IMR-90 (cell line): ENCODE results near the gene HOXD12. TPM values are rescaled to one million over a fixed set of nuclear protein-coding genes. Genes with fewer than 3 reads are reported as not detected.

Experiments used
- ATAC-seq: fragments of 200-7000 bp; cut with Tn5 transposase; 2 replicates; pipeline ENCODE4 v1.9.1; 2020; ENCODE audit warnings: low read depth, mild to moderate bottlenecking, moderate library complexity
- BruUV-seq: library from RNA; stranded (reverse); fragments of 400-500 nt; replicated peaks from 2 replicates; lab custom pipeline; 2021; lab: Mats Ljungman, UMichigan
- CTCF ChIA-PET: fragments of 300-600 bp; formaldehyde crosslinking; extraction: SDS; loops from one replicate; lab custom pipeline; 2021; ENCODE audit warnings: antibody characterized with exemption; lab: Yijun Ruan, JAX
- POLR2A ChIA-PET: fragments of 300-600 bp; sonication (Branson Sonifier 250); formaldehyde crosslinking; loops from one replicate; lab custom pipeline; 2022; ENCODE audit warnings: antibody characterized with exemption; ENCODE audit not compliant: unreplicated experiment; lab: Charles Lee
- DNase-seq: peaks from one replicate; pipeline ENCODE4 v3.0.0; 2013
- H2AFZ ChIP-seq: replicated peaks from 2 replicates; pipeline ENCODE3; 2013; ENCODE audit warnings: low read length, mild to moderate bottlenecking; ENCODE audit not compliant: poor library complexity
- H2AK5ac ChIP-seq: 2 replicates; pipeline ENCODE4 v1.6.1; 2013; ENCODE audit warnings: low read depth, low read length, inconsistent platforms
- H2AK9ac ChIP-seq: replicated peaks from 2 replicates; pipeline ENCODE3; 2013; ENCODE audit warnings: mild to moderate bottlenecking, low read depth, low read length, moderate library complexity; ENCODE audit not compliant: poor library complexity
- H2BK120ac ChIP-seq: 2 replicates; pipeline ENCODE4 v1.6.1; 2013; ENCODE audit warnings: low read depth, low read length, inconsistent platforms
- H2BK15ac ChIP-seq: 3 replicates; pipeline ENCODE4 v1.6.1; 2013; ENCODE audit warnings: low read depth, low read length, inconsistent platforms
- H2BK20ac ChIP-seq: 2 replicates; pipeline ENCODE4 v1.6.1; 2013; ENCODE audit warnings: low read depth, mild to moderate bottlenecking, inconsistent platforms, low read length, moderate library complexity
- H2BK5ac ChIP-seq: 2 replicates; pipeline ENCODE4 v1.6.1; 2013; ENCODE audit warnings: mild to moderate bottlenecking, low read depth, low read length, inconsistent platforms; ENCODE audit not compliant: poor library complexity, severe bottlenecking
- H3K14ac ChIP-seq: replicated peaks from 2 replicates; pipeline ENCODE4 v1.6.1; 2013; ENCODE audit warnings: low read depth, low read length, inconsistent platforms
- H3K18ac ChIP-seq: 2 replicates; pipeline ENCODE4 v1.6.1; 2013; ENCODE audit warnings: low read depth, low read length, control low read depth
- H3K23ac ChIP-seq: 2 replicates; pipeline ENCODE4 v1.6.1; 2013; ENCODE audit warnings: low read depth, low read length, inconsistent platforms
- H3K27ac ChIP-seq: 2 replicates; pipeline ENCODE4 v1.5.1; 2013; ENCODE audit warnings: mild to moderate bottlenecking, control low read depth, low read length; ENCODE audit not compliant: insufficient read depth
- H3K27me3 ChIP-seq: 2 replicates; pipeline ENCODE4 v1.6.1; 2013; ENCODE audit warnings: low read length; ENCODE audit not compliant: control insufficient read depth, insufficient read depth
- H3K36me3 ChIP-seq: 2 replicates; pipeline ENCODE4 v1.6.1; 2013; ENCODE audit warnings: low read length, mixed read lengths; ENCODE audit not compliant: control insufficient read depth, insufficient read depth
- H3K4ac ChIP-seq: 2 replicates; pipeline ENCODE4 v1.6.1; 2013; ENCODE audit warnings: low read depth, low read length, inconsistent platforms
- H3K4me1 ChIP-seq: 2 replicates; pipeline ENCODE4 v1.6.1; 2013; ENCODE audit warnings: low read length, mixed read lengths; ENCODE audit not compliant: control insufficient read depth, insufficient read depth
- H3K4me2 ChIP-seq: 2 replicates; pipeline ENCODE4 v1.6.1; 2013; ENCODE audit warnings: low read depth, mild to moderate bottlenecking, control low read depth, low read length, moderate library complexity
- H3K4me3 ChIP-seq: 2 replicates; pipeline ENCODE4 v1.5.1; 2013; ENCODE audit warnings: low read depth, mild to moderate bottlenecking, control low read depth, low read length, moderate library complexity; ENCODE audit not compliant: insufficient read depth
- H3K56ac ChIP-seq: 2 replicates; pipeline ENCODE4 v1.6.1; 2013; ENCODE audit warnings: low read length, inconsistent platforms; ENCODE audit not compliant: insufficient read depth; ENCODE audit errors: extremely low read depth
- H3K79me1 ChIP-seq, 2 experiments: 2 replicates each; pipeline ENCODE4 v1.6.1; 2013; ENCODE audit warnings: low read length in 2 of 2, inconsistent platforms in 1 of 2, low read depth in 1 of 2
- H3K9ac ChIP-seq: 2 replicates; pipeline ENCODE4 v1.6.1; 2013; ENCODE audit warnings: low read depth, low read length, control low read depth
- H3K9me1 ChIP-seq: 2 replicates; pipeline ENCODE4 v1.6.1; 2013; ENCODE audit warnings: low read length, inconsistent platforms; ENCODE audit not compliant: insufficient read depth
- H3K9me3 ChIP-seq: 2 replicates; pipeline ENCODE4 v1.6.1; 2013; ENCODE audit warnings: low read length; ENCODE audit not compliant: control insufficient read depth, insufficient read depth
- H4K20me1 ChIP-seq: 2 replicates; pipeline ENCODE4 v1.6.1; 2013; ENCODE audit warnings: low read length, inconsistent platforms; ENCODE audit not compliant: insufficient read depth
- H4K5ac ChIP-seq: 2 replicates; pipeline ENCODE4 v1.6.1; 2013; ENCODE audit warnings: mild to moderate bottlenecking, low read depth, low read length, control low read depth
- H4K8ac ChIP-seq, 2 experiments: 2 replicates each; pipeline ENCODE4 v1.6.1; 2013; ENCODE audit warnings: low read depth in 2 of 2, low read length in 2 of 2, control low read depth in 1 of 2, inconsistent platforms in 1 of 2
- H4K91ac ChIP-seq: 2 replicates; pipeline ENCODE4 v1.6.1; 2013; ENCODE audit warnings: low read depth, low read length, inconsistent platforms; ENCODE audit not compliant: insufficient read depth
- BHLHE40 ChIP-seq: fragments of 150-350 bp; IDR thresholded peaks from 2 replicates; pipeline ENCODE4 v1.6.1; 2016; ENCODE audit warnings: mild to moderate bottlenecking, low read depth, low read length
- CTCF ChIP-seq: conservative IDR thresholded peaks from 2 replicates; pipeline ENCODE4 v1.5.1; 2012; ENCODE audit warnings: mild to moderate bottlenecking, low read depth, low read length, improper control_type of control experiment
- ELK1 ChIP-seq: fragments of 150-350 bp; IDR thresholded peaks from 2 replicates; pipeline ENCODE4 v1.6.1; 2016; ENCODE audit warnings: low read depth, mild to moderate bottlenecking, low read length, moderate library complexity, borderline replicate concordance
- MAZ ChIP-seq: IDR thresholded peaks from 2 replicates; pipeline ENCODE4 v1.6.1; 2012; ENCODE audit warnings: low read depth, mild to moderate bottlenecking, low read length, improper control_type of control experiment, moderate library complexity, borderline replicate concordance
- MXI1 ChIP-seq: IDR thresholded peaks from 2 replicates; pipeline ENCODE4 v1.6.1; 2012; ENCODE audit warnings: low read depth, mild to moderate bottlenecking, low read length, moderate library complexity, borderline replicate concordance
- POLR2A ChIP-seq: IDR thresholded peaks from 2 replicates; pipeline ENCODE4 v1.6.1; 2012; ENCODE audit warnings: mild to moderate bottlenecking, low read depth, low read length
- RAD21 ChIP-seq: IDR thresholded peaks from 2 replicates; pipeline ENCODE4 v1.6.1; 2012; ENCODE audit warnings: low read length, improper control_type of control experiment
- RFX5 ChIP-seq: IDR thresholded peaks from 2 replicates; pipeline ENCODE4 v1.8.0; 2012; ENCODE audit warnings: low read depth, mild to moderate bottlenecking, low read length, moderate library complexity
- SMC3 ChIP-seq: fragments of 150-350 bp; IDR thresholded peaks from 2 replicates; pipeline ENCODE4 v1.6.1; 2016; ENCODE audit warnings: low read depth, mild to moderate bottlenecking, antibody characterized with exemption, low read length, moderate library complexity
- WGBS, 2 experiments: methylation state at CpG; one replicate each; pipeline versions ENCODE4 v1.1.5 to v1.1.7; 2013; ENCODE audit warnings: missing lambda C conversion rate in 2 of 2; ENCODE audit not compliant: insufficient read length in 1 of 2; ENCODE audit errors: extremely low coverage in 2 of 2; 5-methylcytosine and 5-hydroxymethylcytosine counted together
- dilution Hi-C: fragments of 300-500 bp; cut with HindIII; formaldehyde crosslinking; loops from one replicate; pipeline ENCODE4 v1.14.3; 2018; ENCODE audit warnings: low sequenced_read_pairs; ENCODE audit not compliant: unreplicated experiment
- in situ Hi-C: fragments of 300-500 bp; cut with MboI; formaldehyde crosslinking; loops from 3 replicates; pipeline ENCODE4 v1.14.3; 2019; ENCODE audit warnings: low sequenced_read_pairs, inconsistent platforms, mixed read lengths
- intact Hi-C: fragments of 100-400 bp; cut with micrococcal nuclease; formaldehyde crosslinking; loops from 2 replicates; pipeline ENCODE4 v1.10.0; 2022
- polyA plus RNA-seq, 3 experiments: library from polyadenylated mRNA; depleted of rRNA; stranded (reverse); fragments of >200 nt; gene quantifications; 2 replicates each; pipeline ENCODE4 v1.2.3, GENCODE V29; 2012; ENCODE audit warnings: low replicate concordance in 1 of 3
- total RNA-seq: library from RNA; depleted of rRNA; stranded (reverse); fragments of >200 nt; gene quantifications from 2 replicates; pipeline ENCODE4 v1.2.3, GENCODE V29; 2012

HOXD12 gene
- total and polyA plus RNA-seq, 2 of the 4 experiments (the other 2 are of a cell fraction), result not detected

- peak; percentile 95 for ATAC-seq
- dilution Hi-C loops, result no loop called here
- no TSS peak for BruUV-seq
Measured at GRCh38 chr2:176140513-176141317, 41.1 kb downstream of the HOXD12 start.

More at GRCh38 chr2:176140513-176141317, 41.1 kb downstream of the HOXD12 start:
- peak; percentile 46 for DNase-seq
- Histone ChIP-seq H2AFZ (peak overlapping the region; percentile 88), H3K9ac (no peak overlapping the region), H3K4me3 (peak overlapping the region; percentile 50), H2BK20ac (no peak overlapping the region), H2BK5ac (no peak overlapping the region), H4K91ac (no peak overlapping the region), H2AK5ac (no peak overlapping the region), H3K79me1 (no peaks in the 10 kb centered on the region), H3K9me3 (peaks cover 3% of the 10 kb centered on the region), H3K14ac (no peak overlapping the region), H3K27me3 (peaks cover 74% of the 10 kb centered on the region), H4K5ac (no peak overlapping the region), H2BK15ac (no peak overlapping the region), H3K4me1 (no peaks in the 10 kb centered on the region), H3K27ac (no peak overlapping the region), H3K18ac (no peak overlapping the region), H2BK120ac (no peak overlapping the region), H4K20me1 (no peaks in the 10 kb centered on the region), H2AK9ac (no peak overlapping the region), H3K4ac (no peak overlapping the region), H3K56ac (no peak overlapping the region), H3K9me1 (no peaks in the 10 kb centered on the region), H4K8ac (no peak overlapping the region), H3K23ac (no peak overlapping the region), H3K36me3 (no peaks in the 10 kb centered on the region), H3K4me2 (peak overlapping the region; percentile 88)
- intact Hi-C loops (loop anchor here (1.0 to 2.0 kb wide), 4 partner anchors 315 to 674 kb away; no protein-coding TSS in a partner anchor), in situ Hi-C loops (loop anchor here (5.0 kb wide), 1 partner anchor 412 kb away; no protein-coding TSS in a partner anchor)
- POLR2A ChIA-PET, result no interaction called here
- 18% methylated on average over 18 of the region's 48 CpGs; no CpG with 5 or more reads in 1 of the 2 experiments for WGBS, 2 experiments
- TF ChIP-seq SMC3, result peak; percentile 85
- TF ChIP-seq ELK1, result no peak
- no peak for TF ChIP-seq POLR2A
- peak; percentile 83; the same call in 1 of the 2 replicates for TF ChIP-seq MAZ
- TF ChIP-seq RAD21, result peak; percentile 93
- TF ChIP-seq CTCF, result peak; percentile 82
- no peak for TF ChIP-seq RFX5
- no peak for TF ChIP-seq MXI1
- no peak for TF ChIP-seq BHLHE40
- CTCF ChIA-PET, result interaction anchor here (0.6 to 2.5 kb wide), 18 partner anchors 9 to 1161 kb away, joined by 3 to 24 read pairs (median 3); no protein-coding TSS in a partner anchor
